ENCODE measurements around the gene RENBP.
A peak's percentile ranks its signal among the peaks of the same experiment; 100 is the strongest.

RENBP gene

GRCh38 chrX:153948847-153949805 lies 4.7 kb upstream of the RENBP start:
- DNase-seq (ENCODE audit: insufficient read length, low spot score) (no peak), FAIRE-seq (no peak)
- no peak for TF ChIP-seq POU2F2 (IDR thresholded peaks at IDR 0.05; ENCODE audit: low read depth, low read length)
- TF ChIP-seq SPI1 (IDR thresholded peaks at IDR 0.05; ENCODE audit: low read depth, low read length) = no peak
- no peak for TF ChIP-seq POLR2A (IDR thresholded peaks at IDR 0.05; ENCODE audit: low read depth, low read length)
- TF ChIP-seq PAX5 (IDR thresholded peaks at IDR 0.05; ENCODE audit: insufficient read depth, low read length, severe bottlenecking) = no peak
- no peak for TF ChIP-seq TAF1 (IDR thresholded peaks at IDR 0.05; ENCODE audit: low read depth, low read length)
- TF ChIP-seq POLR2AphosphoS5 (IDR thresholded peaks at IDR 0.05; ENCODE audit: low read depth, low read length) = no peak

GRCh38 chrX:153948002-153948466 lies 3.6 kb upstream of the RENBP start:
- DNase-seq (ENCODE audit: insufficient read length, low spot score) = no peak
- FAIRE-seq = no peak
- TF ChIP-seq POLR2A (IDR thresholded peaks at IDR 0.05; ENCODE audit: low read depth, low read length) (no peak), POU2F2 (IDR thresholded peaks at IDR 0.05; ENCODE audit: low read depth, low read length) (no peak), PAX5 (IDR thresholded peaks at IDR 0.05; ENCODE audit: insufficient read depth, low read length, severe bottlenecking) (no peak), POLR2AphosphoS5 (IDR thresholded peaks at IDR 0.05; ENCODE audit: low read depth, low read length) (no peak), TAF1 (IDR thresholded peaks at IDR 0.05; ENCODE audit: low read depth, low read length) (no peak), SPI1 (IDR thresholded peaks at IDR 0.05; ENCODE audit: low read depth, low read length) (no peak)

GRCh38 chrX:153947009-153947769 lies 2.7 kb upstream of the RENBP start:
- no peak for TF ChIP-seq POU2F2 (IDR thresholded peaks at IDR 0.05; ENCODE audit: low read depth, low read length)
- TF ChIP-seq POLR2AphosphoS5 (IDR thresholded peaks at IDR 0.05; ENCODE audit: low read depth, low read length) = 0 out of 2 replicates have a peak, but pooled peaks have one; percentile 32
- no peak for TF ChIP-seq TAF1 (IDR thresholded peaks at IDR 0.05; ENCODE audit: low read depth, low read length)
- TF ChIP-seq PAX5 (IDR thresholded peaks at IDR 0.05; ENCODE audit: insufficient read depth, low read length, severe bottlenecking) = no peak
- TF ChIP-seq POLR2A (IDR thresholded peaks at IDR 0.05; ENCODE audit: low read depth, low read length) = peak; percentile 54
- DNase-seq (ENCODE audit: insufficient read length, low spot score) (no peak), FAIRE-seq (peak; percentile 91)

- FAIRE-seq = peak; percentile 84
- TF ChIP-seq TAF1 (IDR thresholded peaks at IDR 0.05; ENCODE audit: low read depth, low read length) (no peak), PAX5 (IDR thresholded peaks at IDR 0.05; ENCODE audit: insufficient read depth, low read length, severe bottlenecking) (no peak), POLR2A (IDR thresholded peaks at IDR 0.05; ENCODE audit: low read depth, low read length) (no peak), POLR2AphosphoS5 (IDR thresholded peaks at IDR 0.05; ENCODE audit: low read depth, low read length) (no peak; the same call in none of the 2 replicates), POU2F2 (IDR thresholded peaks at IDR 0.05; ENCODE audit: low read depth, low read length) (no peak), SPI1 (IDR thresholded peaks at IDR 0.05; ENCODE audit: low read depth, low read length) (no peak)
- DNase-seq (ENCODE audit: insufficient read length, low spot score) = no peak
Observed at GRCh38 chrX:153945956-153946943, 1.8 kb upstream of the RENBP start.

GRCh38 chrX:153944800-153945150 lies 332 bp upstream of the RENBP start:
- no peak for TF ChIP-seq POU2F2 (IDR thresholded peaks at IDR 0.05; ENCODE audit: low read depth, low read length)
- TF ChIP-seq POLR2A (IDR thresholded peaks at IDR 0.05; ENCODE audit: low read depth, low read length) = no peak
- TF ChIP-seq TAF1 (IDR thresholded peaks at IDR 0.05; ENCODE audit: low read depth, low read length) = no peak
- TF ChIP-seq PAX5 (IDR thresholded peaks at IDR 0.05; ENCODE audit: insufficient read depth, low read length, severe bottlenecking) = no peak
- TF ChIP-seq POLR2AphosphoS5 (IDR thresholded peaks at IDR 0.05; ENCODE audit: low read depth, low read length) = no peak
- TF ChIP-seq SPI1 (IDR thresholded peaks at IDR 0.05; ENCODE audit: low read depth, low read length) = no peak
- FAIRE-seq (peak; percentile 50), DNase-seq (ENCODE audit: insufficient read length, low spot score) (no peak)

- DNase-seq (ENCODE audit: insufficient read length, low spot score) (no peak), FAIRE-seq (no peak)
Observed at GRCh38 chrX:153941336-153942252, 2.8 kb downstream of the RENBP start.

GRCh38 chrX:153939573-153939972 lies 4.9 kb downstream of the RENBP start:
- TF ChIP-seq PAX5 (IDR thresholded peaks at IDR 0.05; ENCODE audit: insufficient read depth, low read length, severe bottlenecking) = no peak
- TF ChIP-seq POLR2AphosphoS5 (IDR thresholded peaks at IDR 0.05; ENCODE audit: low read depth, low read length) = no peak
- TF ChIP-seq POU2F2 (IDR thresholded peaks at IDR 0.05; ENCODE audit: low read depth, low read length) = no peak
- TF ChIP-seq SPI1 (IDR thresholded peaks at IDR 0.05; ENCODE audit: low read depth, low read length) = no peak
- TF ChIP-seq TAF1 (IDR thresholded peaks at IDR 0.05; ENCODE audit: low read depth, low read length) = no peak
- TF ChIP-seq POLR2A (IDR thresholded peaks at IDR 0.05; ENCODE audit: low read depth, low read length) = no peak
- FAIRE-seq (no peak), DNase-seq (ENCODE audit: insufficient read length, low spot score) (no peak)

More at GRCh38 chrX:153941336-153942252, 2.8 kb downstream of the RENBP start:
- no peak for TF ChIP-seq PAX5 (IDR thresholded peaks at IDR 0.05; ENCODE audit: insufficient read depth, low read length, severe bottlenecking)
- TF ChIP-seq TAF1 (IDR thresholded peaks at IDR 0.05; ENCODE audit: low read depth, low read length) = no peak
- TF ChIP-seq POLR2AphosphoS5 (IDR thresholded peaks at IDR 0.05; ENCODE audit: low read depth, low read length) = no peak
- no peak for TF ChIP-seq POU2F2 (IDR thresholded peaks at IDR 0.05; ENCODE audit: low read depth, low read length)
- no peak for TF ChIP-seq SPI1 (IDR thresholded peaks at IDR 0.05; ENCODE audit: low read depth, low read length)
- TF ChIP-seq POLR2A (IDR thresholded peaks at IDR 0.05; ENCODE audit: low read depth, low read length) = no peak
